H9 (cell line): ENCODE measurements around the gene TMEM106B. TPM values are rescaled to one million over a fixed set of nuclear protein-coding genes. Genes with fewer than 3 reads are reported as not detected.

Source experiments
- DNase-seq: peaks from one replicate; pipeline ENCODE4 v3.0.0-alpha.2; 2017
- H2AFZ ChIP-seq: one replicate; pipeline ENCODE4 v1.6.1; 2013; ENCODE audit warnings: mild to moderate bottlenecking, low read length, control low read depth, moderate library complexity
- H2AK5ac ChIP-seq: 2 replicates; pipeline ENCODE4 v1.6.1; 2013; ENCODE audit warnings: low read length, control low read depth, mixed read lengths; ENCODE audit not compliant: insufficient read length
- H2BK120ac ChIP-seq: one replicate; pipeline ENCODE4 v1.6.1; 2013; ENCODE audit warnings: low read depth, mild to moderate bottlenecking, low read length, control low read depth, inconsistent platforms; ENCODE audit not compliant: poor library complexity, severe bottlenecking
- H2BK12ac ChIP-seq: 2 replicates; pipeline ENCODE4 v1.6.1; 2013; ENCODE audit warnings: low read length, control low read depth, mixed read lengths, low read depth; ENCODE audit not compliant: insufficient read length
- H2BK15ac ChIP-seq: 2 replicates; pipeline ENCODE4 v1.6.1; 2013; ENCODE audit warnings: low read depth, low read length, control low read depth
- H2BK20ac ChIP-seq: one replicate; pipeline ENCODE4 v1.6.1; 2013; ENCODE audit warnings: low read depth, mild to moderate bottlenecking, low read length, control low read depth, inconsistent platforms; ENCODE audit not compliant: poor library complexity, severe bottlenecking
- H2BK5ac ChIP-seq: 2 replicates; pipeline ENCODE4 v1.6.1; 2013; ENCODE audit warnings: low read length, control low read depth, mixed read lengths; ENCODE audit not compliant: insufficient read length
- H3K14ac ChIP-seq: 2 replicates; pipeline ENCODE4 v1.6.1; 2013; ENCODE audit warnings: low read length, control low read depth; ENCODE audit not compliant: insufficient read depth
- H3K18ac ChIP-seq: 2 replicates; pipeline ENCODE4 v1.6.1; 2013; ENCODE audit warnings: low read depth, mild to moderate bottlenecking, mixed read lengths, low read length, control low read depth; ENCODE audit not compliant: insufficient read length
- H3K23ac ChIP-seq: 2 replicates; pipeline ENCODE4 v1.6.1; 2013; ENCODE audit warnings: low read length, control low read depth, mixed read lengths, low read depth; ENCODE audit not compliant: insufficient read length
- H3K23me2 ChIP-seq: 2 replicates; pipeline ENCODE4 v1.6.1; 2013; ENCODE audit warnings: low read depth, mild to moderate bottlenecking, mixed read lengths, low read length, control low read depth; ENCODE audit not compliant: insufficient read length, poor library complexity, severe bottlenecking
- H3K27ac ChIP-seq: 2 replicates; pipeline ENCODE4 v1.5.1; 2013; ENCODE audit warnings: low read length, control low read depth, mixed read lengths, low read depth; ENCODE audit not compliant: insufficient read length
- H3K27me3 ChIP-seq: 2 replicates; pipeline ENCODE4 v1.6.1; 2013; ENCODE audit warnings: low read length, control low read depth, inconsistent platforms; ENCODE audit not compliant: insufficient read depth
- H3K4ac ChIP-seq: 2 replicates; pipeline ENCODE4 v1.6.1; 2013; ENCODE audit warnings: low read depth, mild to moderate bottlenecking, control low read depth, inconsistent platforms, low read length, moderate library complexity
- H3K4me1 ChIP-seq: 2 replicates; pipeline ENCODE4 v1.6.1; 2013; ENCODE audit warnings: low read length, control low read depth, inconsistent platforms; ENCODE audit not compliant: insufficient read depth
- H3K4me2 ChIP-seq: 2 replicates; pipeline ENCODE4 v1.6.1; 2013; ENCODE audit warnings: low read length, control low read depth, mixed read lengths; ENCODE audit not compliant: insufficient read length, insufficient read depth
- H3K56ac ChIP-seq: 2 replicates; pipeline ENCODE4 v1.6.1; 2013; ENCODE audit warnings: low read depth, mild to moderate bottlenecking, mixed read lengths, low read length, control low read depth; ENCODE audit not compliant: insufficient read length
- H3K79me1 ChIP-seq: 2 replicates; pipeline ENCODE4 v1.6.1; 2013; ENCODE audit warnings: low read depth, mild to moderate bottlenecking, moderate library complexity, low read length, control low read depth, inconsistent platforms; ENCODE audit not compliant: insufficient read depth, poor library complexity, severe bottlenecking
- H3K79me2 ChIP-seq: 2 replicates; pipeline ENCODE4 v1.6.1; 2013; ENCODE audit warnings: low read length, control low read depth, inconsistent platforms; ENCODE audit not compliant: insufficient read depth
- H3K9ac ChIP-seq: 2 replicates; pipeline ENCODE4 v1.6.1; 2013; ENCODE audit warnings: low read length, control low read depth, mixed read lengths; ENCODE audit not compliant: insufficient read length; ENCODE audit errors: extremely low read depth
- H3K9me3 ChIP-seq: one replicate; pipeline ENCODE4 v1.6.1; 2013; ENCODE audit warnings: low read depth, low read length, inconsistent platforms; ENCODE audit not compliant: control insufficient read depth
- H3T11ph ChIP-seq: one replicate; pipeline ENCODE4 v1.6.1; 2013; ENCODE audit warnings: mild to moderate bottlenecking, low read length, control low read depth, inconsistent platforms
- H4K20me1 ChIP-seq: one replicate; pipeline ENCODE4 v1.6.1; 2013; ENCODE audit not compliant: control insufficient read depth, insufficient read length, insufficient read depth
- H4K5ac ChIP-seq: 2 replicates; pipeline ENCODE4 v1.6.1; 2013; ENCODE audit warnings: low read depth, mild to moderate bottlenecking, mixed read lengths, low read length, control low read depth; ENCODE audit not compliant: insufficient read length
- H4K8ac ChIP-seq: replicated peaks from 2 replicates; pipeline ENCODE4 v1.6.1; 2013; ENCODE audit warnings: low read length, control low read depth, mixed read lengths, low read depth; ENCODE audit not compliant: insufficient read length
- H4K91ac ChIP-seq: 2 replicates; pipeline ENCODE4 v1.6.1; 2013; ENCODE audit warnings: low read depth, mild to moderate bottlenecking, moderate library complexity, mixed read lengths, low read length, control low read depth; ENCODE audit not compliant: insufficient read length
- H3K27ac Mint-ChIP-seq, 3 experiments: 2 replicates in 2 of 3; 3 replicates in 1 of 3; pipeline ENCODE4 v1.8.0; 2020 to 2021; ENCODE audit warnings: mixed read lengths in 3 of 3, mild to moderate bottlenecking in 1 of 3, moderate library complexity in 1 of 3
- H3K27me3 Mint-ChIP-seq: 2 replicates; pipeline ENCODE4 v1.8.0; 2021; ENCODE audit warnings: low read depth, mild to moderate bottlenecking, moderate library complexity, mixed read lengths
- H3K36me3 Mint-ChIP-seq, 3 experiments: 2 replicates in 2 of 3; 3 replicates in 1 of 3; pipeline ENCODE4 v1.8.0; 2020 to 2021; ENCODE audit warnings: low read depth in 3 of 3, mixed read lengths in 3 of 3; ENCODE audit not compliant: insufficient read depth in 1 of 3
- H3K4me1 Mint-ChIP-seq, 2 experiments: 2 replicates each; pipeline ENCODE4 v1.8.0; 2020; ENCODE audit warnings: mixed read lengths in 2 of 2
- H3K4me3 Mint-ChIP-seq, 2 experiments: 2 replicates in 1 of 2; 3 replicates in 1 of 2; pipeline ENCODE4 v1.8.0; 2020 to 2021; ENCODE audit warnings: mild to moderate bottlenecking in 2 of 2, mixed read lengths in 2 of 2, moderate library complexity in 1 of 2
- H3K9me3 Mint-ChIP-seq, 2 experiments: 2 replicates in 1 of 2; 3 replicates in 1 of 2; pipeline ENCODE4 v1.8.0; 2020; ENCODE audit warnings: mild to moderate bottlenecking in 2 of 2, mixed read lengths in 2 of 2, moderate library complexity in 1 of 2
- CTCF ChIP-seq: fragments of 200-600 bp; sonication (generic); conservative IDR thresholded peaks from 3 replicates; pipeline ENCODE4 v1.8.0; 2021; ENCODE audit warnings: antibody characterized with exemption, mild to moderate bottlenecking
- WGBS: extraction: QIAGEN DNeasy Blood & Tissue Kit; methylation state at CpG from one replicate; pipeline ENCODE4 v1.1.7; 2013; ENCODE audit warnings: missing lambda C conversion rate, low lambda C conversion rate, mixed read lengths; ENCODE audit not compliant: insufficient read length; ENCODE audit errors: extremely low coverage; 5-methylcytosine and 5-hydroxymethylcytosine counted together
- total RNA-seq: library from RNA; stranded (reverse); gene quantifications from 2 replicates; pipeline ENCODE4 v1.2.1, GENCODE V29; 2021

The TMEM106B gene
- total RNA-seq, 1 experiment from 2014 or later = 28.4 TPM

GRCh38 chr7:12210179-12211053 lies 678 bp upstream of the TMEM106B start:
- Histone ChIP-seq H3K14ac (no peak overlapping the region), H2BK5ac (no peak overlapping the region), H2AK5ac (no peak overlapping the region), H4K91ac (no peak overlapping the region), H3K27me3 (no peaks in the 10 kb centered on the region), H4K20me1 (no peaks in the 10 kb centered on the region), H2BK15ac (no peak overlapping the region), H3T11ph (no peak overlapping the region), H3K23ac (no peak overlapping the region), H3K9me3 (no peaks in the 10 kb centered on the region), H2BK20ac (no peak overlapping the region), H3K4ac (no peak overlapping the region), H3K56ac (no peak overlapping the region), H3K79me2 (peaks cover 3% of the 10 kb centered on the region; the same call in 1 of the 2 replicates), H2AFZ (peak overlapping the region; percentile 48), H4K8ac (no peak overlapping the region), H3K27ac (no peak overlapping the region), H3K4me2 (peak overlapping the region; percentile 83), H4K5ac (no peak overlapping the region), H3K18ac (peak overlapping the region; percentile 15), H2BK120ac (no peak overlapping the region), H2BK12ac (no peak overlapping the region), H3K9ac (peak overlapping the region; percentile 66), H3K4me1 (peaks cover 3% of the 10 kb centered on the region; the same call in 1 of the 2 replicates), H3K79me1 (no peaks in the 10 kb centered on the region), H3K23me2 (peaks cover 15% of the 10 kb centered on the region)
- Mint-ChIP-seq H3K36me3 (peaks cover 0 to 15% (median 0%) of the 10 kb centered on the region in 3 experiments; a peak in 5 of 7 replicates), H3K9me3 (no peaks in the 10 kb centered on the region; a peak in 1 of 5 replicates), H3K27me3 (peaks cover 7% of the 10 kb centered on the region), H3K27ac (peak overlapping the region; percentile 71 to 89 (median 74); a peak in 6 of 7 replicates), H3K4me1 (peaks cover 22 to 35% of the 10 kb centered on the region in 2 experiments), H3K4me3 (peak overlapping the region; percentile 79 to 92)
- no peak for TF ChIP-seq CTCF
- WGBS = no CpG with 5 or more reads among the region's 26 CpGs
- DNase-seq = no peak
